ENCODE results near the gene IL27RA.

The IL27RA gene

GRCh38 chr19:14063105-14063504 lies 31.5 kb downstream of the IL27RA start:
- no peak for TF ChIP-seq CTCF (IDR thresholded peaks at IDR 0.05)

- no peak for TF ChIP-seq CTCF (IDR thresholded peaks at IDR 0.05)
Measured at GRCh38 chr19:14066134-14066533, 34.6 kb downstream of the IL27RA start.

GRCh38 chr19:14070268-14071050 lies 38.9 kb downstream of the IL27RA start:
- TF ChIP-seq CTCF (IDR thresholded peaks at IDR 0.05), result no peak

DNA sequence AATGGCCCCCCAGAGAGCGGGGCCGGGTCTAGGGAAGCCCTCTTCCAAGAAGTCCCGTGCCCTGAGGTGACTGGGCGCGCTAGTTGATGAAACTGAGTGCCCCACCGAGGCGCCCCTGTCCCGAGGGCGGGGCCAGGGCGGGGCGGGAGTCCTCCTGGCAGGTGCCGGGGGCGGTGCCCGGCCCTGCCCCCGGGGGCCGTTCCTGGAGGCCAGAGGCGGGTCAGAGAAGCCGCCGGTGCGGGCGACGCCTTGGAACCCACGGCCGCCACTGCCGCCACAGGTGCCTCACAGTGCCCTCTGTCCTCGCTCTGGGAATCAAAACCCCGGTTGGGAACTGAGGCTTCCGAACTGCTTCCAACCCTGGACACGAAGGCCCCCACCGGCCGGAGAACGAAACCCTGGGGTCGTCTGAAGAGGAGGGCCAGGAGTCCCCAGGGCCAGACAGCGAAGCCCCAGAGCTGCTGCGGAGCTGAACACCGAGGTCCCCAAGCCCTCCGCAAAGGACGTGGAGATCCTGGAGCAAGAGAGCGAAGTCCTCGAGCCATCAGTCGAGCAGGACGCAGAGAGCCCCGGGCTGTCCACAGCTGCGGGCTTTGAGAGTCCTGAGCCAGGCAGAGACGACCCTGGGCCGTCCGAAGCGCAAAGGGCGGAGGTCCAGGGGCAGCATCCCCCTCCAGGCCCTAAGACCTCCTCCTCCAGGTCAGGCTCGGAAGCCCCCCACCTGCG lies 41.1 kb downstream of the IL27RA start, which contains the start of gene MISP3:
Gene MISP3, plus strand, starts transcription at position 252 of the 726 bp plus-strand sequence. CDS start 524 bp downstream, outside the sequence.
- no peak for TF ChIP-seq CTCF (IDR thresholded peaks at IDR 0.05)

DNA sequence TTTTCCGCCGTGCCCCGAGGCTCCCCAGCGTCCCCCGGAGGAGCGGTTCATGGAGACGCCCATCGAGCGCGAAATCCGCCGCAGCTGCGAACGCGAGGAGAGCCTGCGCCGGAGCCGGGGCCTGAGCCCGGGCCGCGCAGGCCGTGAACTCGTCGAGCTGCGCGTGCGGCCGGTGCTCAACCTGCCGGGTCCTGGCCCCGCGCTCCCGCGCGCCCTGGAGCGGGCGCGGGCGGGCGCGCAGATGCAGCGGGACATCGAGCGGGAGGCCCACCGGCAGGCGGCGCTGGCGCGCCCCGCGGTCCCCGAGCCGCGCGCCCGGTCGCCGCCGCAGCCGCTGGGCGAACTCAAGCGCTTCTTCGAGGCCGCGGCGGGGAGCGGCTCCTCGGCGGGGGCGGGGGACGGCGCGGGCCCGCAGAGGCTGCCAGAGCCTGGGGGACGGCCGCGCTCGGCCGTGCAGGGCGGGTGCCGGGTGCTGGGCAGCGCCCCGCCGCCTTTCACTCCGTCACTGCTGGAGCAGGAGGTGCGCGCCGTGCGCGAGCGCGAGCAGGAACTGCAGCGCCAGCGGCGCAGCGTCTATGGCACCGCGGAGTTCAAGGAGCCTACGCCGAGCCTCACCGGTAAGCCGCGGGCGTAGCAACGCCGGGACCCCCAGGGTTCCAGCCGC lies 41.8 kb downstream of the IL27RA start:
- TF ChIP-seq CTCF (IDR thresholded peaks at IDR 0.05), result peak; percentile 94

DNA sequence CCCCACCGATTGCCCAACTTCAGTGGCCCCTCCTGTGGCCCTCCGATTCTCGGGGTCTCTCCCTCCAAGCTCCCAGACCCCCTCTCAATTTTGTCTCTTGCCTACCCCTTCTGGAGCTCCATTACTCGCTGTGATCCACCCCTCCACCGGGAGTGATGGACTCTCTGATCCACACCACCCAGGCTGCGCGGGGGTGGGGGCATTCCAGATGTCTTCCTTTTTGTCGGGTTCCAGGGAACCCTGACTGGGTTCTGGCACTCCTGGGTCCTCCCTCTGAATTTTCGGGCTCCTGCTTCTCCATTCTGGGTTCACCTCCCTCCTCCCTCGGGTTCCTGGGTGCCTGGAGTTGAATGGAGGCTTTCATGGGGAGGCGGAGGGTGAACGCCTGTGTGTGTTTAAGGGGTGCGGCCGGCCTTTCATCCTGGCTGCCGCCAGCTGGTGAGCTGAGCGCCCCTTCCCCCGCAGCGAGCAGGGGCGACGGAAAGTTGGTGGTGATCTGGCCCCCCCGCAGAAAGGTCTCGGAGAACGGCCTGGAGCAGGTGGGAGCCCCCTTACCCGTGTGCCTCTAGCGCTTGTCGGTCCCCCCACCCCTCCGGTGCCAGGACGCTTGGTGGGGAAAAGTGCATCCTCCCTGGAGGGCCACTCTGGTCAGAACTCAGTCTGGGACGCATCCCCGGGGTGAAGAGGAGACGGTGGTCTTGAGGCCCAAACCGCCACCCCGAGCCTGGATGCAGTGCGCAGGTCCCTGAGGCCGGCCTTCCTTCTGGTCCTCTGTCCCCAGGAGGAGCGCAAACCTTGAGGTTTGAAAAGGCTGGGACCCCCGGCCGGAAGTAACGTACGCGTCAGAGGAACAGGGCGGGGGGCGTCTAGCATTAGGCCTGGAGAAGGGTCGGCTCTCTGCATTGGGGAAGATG lies 42.6 kb downstream of the IL27RA start:
- no peak for TF ChIP-seq CTCF (IDR thresholded peaks at IDR 0.05)

DNA sequence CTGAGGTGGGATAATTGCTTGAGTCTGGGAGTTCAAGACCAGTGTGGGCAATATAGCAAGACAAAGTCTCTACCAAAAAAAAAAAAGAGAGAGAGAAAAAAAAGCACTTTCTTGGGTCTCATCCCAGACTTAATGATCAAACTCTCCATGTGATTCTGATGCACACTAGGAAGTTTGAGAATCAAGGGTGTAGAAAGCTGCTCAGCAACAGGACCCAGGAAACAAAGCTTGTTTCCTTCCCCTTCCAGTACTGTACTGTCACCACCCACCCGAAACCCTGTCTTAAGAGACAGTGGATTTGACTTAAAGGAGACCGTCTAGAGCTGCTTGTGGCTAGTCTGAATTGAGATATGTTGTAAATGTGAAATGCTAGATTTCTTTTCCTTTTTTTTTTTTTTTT lies 46.8 kb downstream of the IL27RA start:
- no peak for TF ChIP-seq CTCF (IDR thresholded peaks at IDR 0.05)
